LNCaP clone FGC (cell line): ENCODE data around the gene MCM3.

Experiments
- DNase-seq: peaks from one replicate; pipeline ENCODE4 v3.0.0-alpha.2; 2011; ENCODE audit warnings: low read depth
- H3K4me3 ChIP-seq: 2 replicates; pipeline ENCODE4 v1.5.1; 2011; ENCODE audit warnings: mild to moderate bottlenecking, low read depth, low read length, control low read depth
- CTCF ChIP-seq: IDR thresholded peaks from 2 replicates; pipeline ENCODE4 v1.5.1; 2012; ENCODE audit warnings: mild to moderate bottlenecking; ENCODE audit not compliant: control insufficient read depth, insufficient read depth; ENCODE audit errors: extremely low read depth

Gene MCM3

GRCh38 chr6:52276130-52276529 lies 8.4 kb downstream of the MCM3 start:
- TF ChIP-seq CTCF = no peak
- no peak for DNase-seq

GRCh38 chr6:52271852-52272460 lies 12.6 kb downstream of the MCM3 start:
- TF ChIP-seq CTCF = no peak
- H3K4me3 ChIP-seq = no peak overlapping the region
- no peak for DNase-seq

More at GRCh38 chr6:52276130-52276529, 8.4 kb downstream of the MCM3 start:
- no peak overlapping the region for H3K4me3 ChIP-seq

- peak; percentile 98 for TF ChIP-seq CTCF
- peak; percentile 19 for DNase-seq
These were observed 20.6 kb downstream of the MCM3 start for GRCh38 chr6:52263709-52264540.

GRCh38 chr6:52262620-52263344 lies 21.8 kb downstream of the MCM3 start:
- TF ChIP-seq CTCF = 0 out of 2 replicates have a peak, but pooled peaks have one; percentile 2
- DNase-seq = no peak

More at GRCh38 chr6:52263709-52264540, 20.6 kb downstream of the MCM3 start:
- H3K4me3 ChIP-seq = no peak overlapping the region

GRCh38 chr6:52261229-52261628 lies 23.3 kb downstream of the MCM3 start:
- no peak for DNase-seq
- no peak overlapping the region for H3K4me3 ChIP-seq
- TF ChIP-seq CTCF = no peak

More at GRCh38 chr6:52262620-52263344, 21.8 kb downstream of the MCM3 start:
- H3K4me3 ChIP-seq = no peak overlapping the region

GRCh38 chr6:52260634-52261033 lies 23.9 kb downstream of the MCM3 start:
- no peak overlapping the region for H3K4me3 ChIP-seq
- DNase-seq = no peak
- no peak for TF ChIP-seq CTCF
